WERI-Rb-1 (cell line): ENCODE data around the gene SEBOX.

ENCODE experiments used
- DNase-seq: peaks from one replicate; pipeline ENCODE4 v3.0.0-alpha.2; 2020
- H3K27ac ChIP-seq: fragments of 250-450 bp; sonication (Bioruptor Pico); 2 replicates; pipeline ENCODE4 v1.5.1; 2020; ENCODE audit warnings: mild to moderate bottlenecking, moderate library complexity
- H3K27me3 ChIP-seq: fragments of 250-450 bp; sonication (Bioruptor Pico); 2 replicates; pipeline ENCODE4 v1.5.1; 2021; ENCODE audit warnings: mild to moderate bottlenecking, low read depth, moderate library complexity; ENCODE audit not compliant: insufficient read depth, severe bottlenecking
- H3K36me3 ChIP-seq: fragments of 250-450 bp; sonication (Bioruptor Pico); 2 replicates; pipeline ENCODE4 v1.5.1; 2020; ENCODE audit warnings: mild to moderate bottlenecking, moderate library complexity
- H3K4me3 ChIP-seq: 2 replicates; pipeline ENCODE4 v1.5.1; 2011; ENCODE audit warnings: low read depth, mild to moderate bottlenecking, control low read depth, low read length
- H3K9me3 ChIP-seq: fragments of 250-450 bp; sonication (Bioruptor Pico); 2 replicates; pipeline ENCODE4 v1.5.1; 2021; ENCODE audit warnings: mild to moderate bottlenecking, moderate library complexity; ENCODE audit not compliant: severe bottlenecking
- CTCF ChIP-seq: IDR thresholded peaks from 2 replicates; pipeline ENCODE4 v1.5.1; 2011; ENCODE audit warnings: low read depth, mild to moderate bottlenecking, control low read depth, inconsistent platforms, low read length

Gene SEBOX

GRCh38 chr17:28346199-28346580 is 18.8 kb downstream of the SEBOX start:
- TF ChIP-seq CTCF, result no peak
- no peak overlapping the region for H3K4me3 ChIP-seq
- H3K9me3 ChIP-seq, result no peaks in the 10 kb centered on the region
- peaks cover 85% of the 10 kb centered on the region for H3K36me3 ChIP-seq
- no peak for DNase-seq
- H3K27ac ChIP-seq, result no peak overlapping the region
- H3K27me3 ChIP-seq, result no peaks in the 10 kb centered on the region

DNA sequence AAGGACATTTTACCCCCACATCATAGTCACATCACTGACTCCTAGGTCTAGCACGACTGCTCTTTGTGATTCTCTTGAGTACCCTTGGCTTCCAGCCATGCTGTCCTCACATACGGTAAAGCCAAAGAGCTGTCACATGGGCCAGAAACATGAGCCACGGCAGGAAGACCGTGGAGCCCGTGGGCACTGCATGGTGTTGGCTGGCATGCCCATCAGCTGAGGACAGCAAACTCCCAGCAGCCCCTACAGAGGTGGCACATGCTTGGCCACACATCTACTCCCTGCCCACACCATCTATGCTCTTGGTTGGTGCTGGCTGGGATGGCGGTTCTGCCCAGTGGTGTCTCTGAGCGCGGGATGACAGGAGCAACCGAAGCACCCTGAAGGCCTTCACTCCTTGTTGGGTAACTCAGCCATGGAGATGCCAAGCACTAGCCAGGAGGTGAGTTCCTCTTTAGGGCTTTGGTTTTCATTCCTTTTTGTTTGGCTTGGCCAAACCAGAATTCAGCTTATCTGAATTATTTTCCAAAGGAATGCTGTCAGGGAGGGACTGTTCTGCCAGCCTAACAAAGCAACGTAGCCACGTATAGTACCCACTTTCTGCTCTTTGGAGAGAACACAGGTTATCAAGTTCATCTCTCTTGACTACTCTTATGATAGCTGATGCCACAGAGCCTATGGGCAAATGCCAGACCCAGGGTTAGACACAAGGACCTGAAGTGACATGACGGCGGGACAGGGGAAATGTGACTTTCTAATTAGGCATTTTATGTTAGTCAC is 19.4 kb downstream of the SEBOX start:
- no peaks in the 10 kb centered on the region for H3K27me3 ChIP-seq
- no peak overlapping the region for H3K4me3 ChIP-seq
- peaks cover 85% of the 10 kb centered on the region for H3K36me3 ChIP-seq
- no peak overlapping the region for H3K27ac ChIP-seq
- TF ChIP-seq CTCF, result no peak
- no peaks in the 10 kb centered on the region for H3K9me3 ChIP-seq
- DNase-seq, result no peak

GRCh38 chr17:28344435-28344901 is 20.5 kb downstream of the SEBOX start:
- Histone ChIP-seq H3K9me3 (no peaks in the 10 kb centered on the region), H3K27me3 (no peaks in the 10 kb centered on the region), H3K36me3 (peaks cover 74% of the 10 kb centered on the region), H3K27ac (no peak overlapping the region), H3K4me3 (no peak overlapping the region)
- DNase-seq, result no peak
- no peak for TF ChIP-seq CTCF

DNA sequence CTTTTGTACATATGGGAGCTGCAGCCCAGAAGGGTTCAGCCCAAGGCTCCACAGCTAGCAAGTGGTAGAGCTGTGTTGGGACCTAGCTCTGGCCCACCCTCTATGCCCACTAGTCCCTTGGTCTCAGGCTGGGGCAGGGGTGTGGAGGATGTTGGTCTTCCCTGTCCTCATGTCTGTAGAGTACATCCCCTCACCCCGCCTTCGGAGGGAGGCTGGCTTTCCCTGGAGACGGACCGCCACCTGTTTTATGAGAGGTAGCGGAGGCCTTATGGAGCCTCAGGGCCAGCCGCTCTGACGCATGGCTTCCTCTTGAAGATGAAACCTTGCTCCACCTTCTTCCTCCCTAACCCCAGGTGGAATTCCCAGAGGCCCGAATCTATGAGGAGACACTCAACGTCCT is 21.0 kb downstream of the SEBOX start:
- no peak overlapping the region for H3K4me3 ChIP-seq
- H3K27me3 ChIP-seq, result no peaks in the 10 kb centered on the region
- no peak for TF ChIP-seq CTCF
- H3K36me3 ChIP-seq, result peaks cover 73% of the 10 kb centered on the region
- no peak overlapping the region for H3K27ac ChIP-seq
- H3K9me3 ChIP-seq, result no peaks in the 10 kb centered on the region
- no peak for DNase-seq

- H3K9me3 ChIP-seq, result no peaks in the 10 kb centered on the region
- DNase-seq, result no peak
- no peaks in the 10 kb centered on the region for H3K27me3 ChIP-seq
- H3K27ac ChIP-seq, result no peak overlapping the region
- no peak for TF ChIP-seq CTCF
- H3K36me3 ChIP-seq, result peaks cover 68% of the 10 kb centered on the region
- H3K4me3 ChIP-seq, result no peak overlapping the region
Measured at GRCh38 chr17:28343491-28343932, 21.5 kb downstream of the SEBOX start.

GRCh38 chr17:28342313-28342712 is 22.7 kb downstream of the SEBOX start:
- Histone ChIP-seq H3K9me3 (no peaks in the 10 kb centered on the region), H3K27me3 (no peaks in the 10 kb centered on the region), H3K27ac (no peak overlapping the region), H3K4me3 (no peak overlapping the region), H3K36me3 (peaks cover 56% of the 10 kb centered on the region)
- no peak for DNase-seq
- no peak for TF ChIP-seq CTCF
